ENCODE results near the gene OR51D1.

Gene OR51D1

DNA sequence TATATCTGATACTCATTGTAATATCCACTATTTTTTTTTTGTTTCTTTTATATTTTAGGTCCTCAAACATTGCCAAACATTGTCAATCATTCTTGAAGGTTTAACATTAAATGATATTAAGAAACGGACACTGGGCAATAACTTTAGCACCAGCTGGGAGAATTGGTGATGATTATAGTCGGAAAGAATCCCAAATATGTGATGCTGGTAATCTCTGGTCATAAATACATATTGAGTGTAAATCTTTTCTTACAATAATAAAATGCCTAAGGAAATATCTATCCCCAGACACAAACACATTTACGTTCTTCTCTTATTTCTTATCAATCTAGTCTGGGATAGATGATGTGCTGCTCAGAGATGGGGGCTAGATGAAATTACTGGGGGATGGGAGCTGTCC lies 35.2 kb downstream of the OR51D1 start:
- Histone ChIP-seq H3K27ac (ENCODE audit: low read depth, low read length) (no peak overlapping the region), H3K9ac (ENCODE audit: low read depth in 1 of 2, low read length in 2 of 2) (no peak overlapping the region), H3K4me1 (ENCODE audit: control insufficient read depth in 1 of 2, insufficient read depth in 2 of 2, low read length in 2 of 2) (no peaks in the 10 kb centered on the region), H3K4me3 (ENCODE audit: low read depth in 1 of 2, low read length in 2 of 2) (no peak overlapping the region), H3K36me3 (ENCODE audit: control insufficient read depth in 1 of 2, insufficient read depth in 2 of 2, low read length in 2 of 2) (no peaks in the 10 kb centered on the region), H3K9me3 (ENCODE audit: control insufficient read depth in 1 of 2, low read length in 2 of 2) (no peaks in the 10 kb centered on the region), H3K27me3 (ENCODE audit: control insufficient read depth in 1 of 2, insufficient read depth in 2 of 2, low read length in 2 of 2) (peaks cover 0 to 3% of the 10 kb centered on the region in 2 donors)

- H3K4me3 ChIP-seq (ENCODE audit: low read depth in 1 of 2, low read length in 2 of 2) = no peak overlapping the region
- H3K9me3 ChIP-seq (ENCODE audit: control insufficient read depth in 1 of 2, low read length in 2 of 2) = no peaks in the 10 kb centered on the region
- H3K9ac ChIP-seq (ENCODE audit: low read depth in 1 of 2, low read length in 2 of 2) = no peak overlapping the region
- H3K27ac ChIP-seq (ENCODE audit: low read depth, low read length) = no peak overlapping the region
- H3K4me1 ChIP-seq (ENCODE audit: control insufficient read depth in 1 of 2, insufficient read depth in 2 of 2, low read length in 2 of 2) = no peaks in the 10 kb centered on the region
- H3K36me3 ChIP-seq (ENCODE audit: control insufficient read depth in 1 of 2, insufficient read depth in 2 of 2, low read length in 2 of 2) = no peaks in the 10 kb centered on the region
- peaks cover 0 to 3% of the 10 kb centered on the region in 2 donors for H3K27me3 ChIP-seq (ENCODE audit: control insufficient read depth in 1 of 2, insufficient read depth in 2 of 2, low read length in 2 of 2)
These were observed 36.5 kb downstream of the OR51D1 start for GRCh38 chr11:4673781-4674180.

DNA sequence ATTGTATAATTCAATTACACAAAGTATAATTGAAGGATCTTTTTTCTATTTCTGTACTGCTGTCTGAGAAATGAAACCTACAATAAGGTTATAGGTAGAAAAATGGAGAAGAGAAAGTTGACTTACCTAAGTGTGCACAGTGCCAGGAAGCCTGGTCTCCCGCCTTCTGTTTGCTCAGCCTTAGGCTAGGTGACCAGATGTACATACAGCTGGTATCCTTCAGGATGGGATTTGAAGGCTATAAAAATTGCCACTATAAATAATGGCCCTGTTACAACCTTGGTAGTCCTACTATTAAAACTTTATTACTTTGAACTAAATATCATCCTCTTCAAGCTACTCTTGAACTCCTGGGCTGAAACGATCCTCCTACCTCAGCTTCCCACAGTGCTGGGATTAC lies 40.7 kb downstream of the OR51D1 start:
- H3K27me3 ChIP-seq (ENCODE audit: control insufficient read depth in 1 of 2, insufficient read depth in 2 of 2, low read length in 2 of 2) = no peaks in the 10 kb centered on the region
- H3K36me3 ChIP-seq (ENCODE audit: control insufficient read depth in 1 of 2, insufficient read depth in 2 of 2, low read length in 2 of 2) = no peaks in the 10 kb centered on the region
- no peak overlapping the region for H3K27ac ChIP-seq (ENCODE audit: low read depth, low read length)
- H3K4me1 ChIP-seq (ENCODE audit: control insufficient read depth in 1 of 2, insufficient read depth in 2 of 2, low read length in 2 of 2) = no peaks in the 10 kb centered on the region
- no peaks in the 10 kb centered on the region for H3K9me3 ChIP-seq (ENCODE audit: control insufficient read depth in 1 of 2, low read length in 2 of 2)
- no peak overlapping the region for H3K4me3 ChIP-seq (ENCODE audit: low read depth in 1 of 2, low read length in 2 of 2)
- no peak overlapping the region for H3K9ac ChIP-seq (ENCODE audit: low read depth in 1 of 2, low read length in 2 of 2)

- H3K27me3 ChIP-seq (ENCODE audit: control insufficient read depth in 1 of 2, insufficient read depth in 2 of 2, low read length in 2 of 2) = no peaks in the 10 kb centered on the region
- no peaks in the 10 kb centered on the region for H3K9me3 ChIP-seq (ENCODE audit: control insufficient read depth in 1 of 2, low read length in 2 of 2)
- no peak overlapping the region for H3K9ac ChIP-seq (ENCODE audit: low read depth in 1 of 2, low read length in 2 of 2)
- H3K4me3 ChIP-seq (ENCODE audit: low read depth in 1 of 2, low read length in 2 of 2) = no peak overlapping the region
- H3K36me3 ChIP-seq (ENCODE audit: control insufficient read depth in 1 of 2, insufficient read depth in 2 of 2, low read length in 2 of 2) = no peaks in the 10 kb centered on the region
- no peak overlapping the region for H3K27ac ChIP-seq (ENCODE audit: low read depth, low read length)
- H3K4me1 ChIP-seq (ENCODE audit: control insufficient read depth in 1 of 2, insufficient read depth in 2 of 2, low read length in 2 of 2) = no peaks in the 10 kb centered on the region
These were observed 43.1 kb downstream of the OR51D1 start for GRCh38 chr11:4680341-4680740.

GRCh38 chr11:4682623-4683419 lies 45.5 kb downstream of the OR51D1 start:
- H3K9me3 ChIP-seq (ENCODE audit: control insufficient read depth in 1 of 2, low read length in 2 of 2) = no peaks in the 10 kb centered on the region
- H3K36me3 ChIP-seq (ENCODE audit: control insufficient read depth in 1 of 2, insufficient read depth in 2 of 2, low read length in 2 of 2) = no peaks in the 10 kb centered on the region
- no peaks in the 10 kb centered on the region for H3K4me1 ChIP-seq (ENCODE audit: control insufficient read depth in 1 of 2, insufficient read depth in 2 of 2, low read length in 2 of 2)
- no peak overlapping the region for H3K4me3 ChIP-seq (ENCODE audit: low read depth in 1 of 2, low read length in 2 of 2)
- H3K27me3 ChIP-seq (ENCODE audit: control insufficient read depth in 1 of 2, insufficient read depth in 2 of 2, low read length in 2 of 2) = no peaks in the 10 kb centered on the region
- H3K27ac ChIP-seq (ENCODE audit: low read depth, low read length) = no peak overlapping the region
- no peak overlapping the region for H3K9ac ChIP-seq (ENCODE audit: low read depth in 1 of 2, low read length in 2 of 2)

GRCh38 chr11:4684631-4685285 lies 47.5 kb downstream of the OR51D1 start:
- Histone ChIP-seq H3K9ac (ENCODE audit: low read depth in 1 of 2, low read length in 2 of 2) (no peak overlapping the region), H3K27ac (ENCODE audit: low read depth, low read length) (no peak overlapping the region), H3K4me3 (ENCODE audit: low read depth in 1 of 2, low read length in 2 of 2) (no peak overlapping the region), H3K27me3 (ENCODE audit: control insufficient read depth in 1 of 2, insufficient read depth in 2 of 2, low read length in 2 of 2) (no peaks in the 10 kb centered on the region), H3K36me3 (ENCODE audit: control insufficient read depth in 1 of 2, insufficient read depth in 2 of 2, low read length in 2 of 2) (no peaks in the 10 kb centered on the region), H3K4me1 (ENCODE audit: control insufficient read depth in 1 of 2, insufficient read depth in 2 of 2, low read length in 2 of 2) (no peaks in the 10 kb centered on the region), H3K9me3 (ENCODE audit: control insufficient read depth in 1 of 2, low read length in 2 of 2) (no peaks in the 10 kb centered on the region)
